Caco-2 (cell line): Measurements from ENCODE around the gene BCCIP. TPM values are rescaled to one million over a fixed set of nuclear protein-coding genes. Genes with fewer than 3 reads are reported as not detected.

Experiments
- BruUV-seq: library from RNA; stranded (reverse); fragments of 400-500 nt; replicated peaks from 2 replicates; lab custom pipeline; 2021; lab: Mats Ljungman, UMichigan
- CTCF ChIA-PET: fragments of 300-600 bp; sonication (Branson Sonifier 250); formaldehyde crosslinking; loops from one replicate; lab custom pipeline; 2022; ENCODE audit warnings: antibody characterized with exemption; lab: Charles Lee
- POLR2A ChIA-PET: fragments of 300-600 bp; sonication (Branson Sonifier 250); formaldehyde crosslinking; loops from one replicate; lab custom pipeline; 2022; ENCODE audit warnings: antibody characterized with exemption; lab: Charles Lee
- DNase-seq, 2 experiments: peaks; one replicate each; pipeline versions ENCODE4 v3.0.0 to v3.0.0-alpha.2; 2020 to 2022
- H3K27me3 ChIP-seq: replicated peaks from 2 replicates; pipeline ENCODE4 v1.6.0; 2011; ENCODE audit warnings: low read length; ENCODE audit not compliant: control insufficient read depth, insufficient read depth
- H3K36me3 ChIP-seq: 2 replicates; pipeline ENCODE4 v1.5.1; 2011; ENCODE audit warnings: low read length; ENCODE audit not compliant: control insufficient read depth, insufficient read depth
- H3K4me1 ChIP-seq: fragments of 250-450 bp; sonication (Bioruptor Pico); 2 replicates; pipeline ENCODE4 v1.5.1; 2020; ENCODE audit warnings: mild to moderate bottlenecking
- H3K4me3 ChIP-seq: 2 replicates; pipeline ENCODE4 v1.5.1; 2011; ENCODE audit warnings: low read depth, mild to moderate bottlenecking, control low read depth, low read length
- H3K9me3 ChIP-seq: fragments of 250-450 bp; sonication (Bioruptor Pico); 2 replicates; pipeline ENCODE4 v1.5.1; 2020; ENCODE audit warnings: mild to moderate bottlenecking, moderate library complexity
- H3K27ac Mint-ChIP-seq: one replicate; pipeline ENCODE4 v1.8.0; 2022; ENCODE audit warnings: mixed read lengths; ENCODE audit not compliant: unreplicated experiment
- H3K27me3 Mint-ChIP-seq: one replicate; pipeline ENCODE4 v1.8.0; 2022; ENCODE audit warnings: mixed read lengths; ENCODE audit not compliant: insufficient read depth, unreplicated experiment
- H3K36me3 Mint-ChIP-seq: one replicate; pipeline ENCODE4 v1.8.0; 2022; ENCODE audit warnings: mild to moderate bottlenecking, mixed read lengths; ENCODE audit not compliant: insufficient read depth, unreplicated experiment
- H3K4me1 Mint-ChIP-seq: one replicate; pipeline ENCODE4 v1.8.0; 2022; ENCODE audit warnings: low read depth, mixed read lengths; ENCODE audit not compliant: unreplicated experiment
- H3K4me3 Mint-ChIP-seq: one replicate; pipeline ENCODE4 v1.8.0; 2022; ENCODE audit warnings: mild to moderate bottlenecking, moderate library complexity, mixed read lengths; ENCODE audit not compliant: unreplicated experiment
- H3K9me3 Mint-ChIP-seq: one replicate; pipeline ENCODE4 v1.8.0; 2022; ENCODE audit warnings: mixed read lengths; ENCODE audit not compliant: unreplicated experiment
- CTCF ChIP-seq, 2 experiments: fragments of 200-600 bp in 1 of 2; IDR thresholded peaks; 1 replicate in 1 of 2; 2 replicates in 1 of 2; pipeline versions ENCODE4 v1.5.1 to v1.8.0; 2011 to 2022; ENCODE audit warnings: antibody characterized with exemption in 1 of 2, control low read depth in 1 of 2, inconsistent platforms in 1 of 2, low read depth in 1 of 2, low read length in 1 of 2, mild to moderate bottlenecking in 1 of 2, moderate library complexity in 1 of 2; ENCODE audit not compliant: insufficient read depth in 1 of 2, severe bottlenecking in 1 of 2, unreplicated experiment in 1 of 2
- intact Hi-C: fragments of 100-400 bp; cut with micrococcal nuclease; formaldehyde crosslinking; loops from one replicate; pipeline ENCODE4 v1.10.0; 2022; ENCODE audit not compliant: unreplicated experiment
- total RNA-seq: library from RNA; stranded (reverse); gene quantifications from 2 replicates; pipeline ENCODE4 v1.2.3, GENCODE V29; 2022

BCCIP gene
- total RNA-seq, 1 experiment from 2014 or later = 91.2 TPM

- H3K27ac Mint-ChIP-seq = no peak overlapping the region
Measured at GRCh38 chr10:125846894-125847293, 23.5 kb downstream of the BCCIP start.

GRCh38 chr10:125848371-125848770 lies 25.0 kb downstream of the BCCIP start:
- no peaks in the 10 kb centered on the region for H3K9me3 Mint-ChIP-seq
- no peak overlapping the region for H3K27ac Mint-ChIP-seq
- Histone ChIP-seq H3K27me3 (no peaks in the 10 kb centered on the region), H3K9me3 (no peaks in the 10 kb centered on the region), H3K4me1 (no peaks in the 10 kb centered on the region), H3K4me3 (no peak overlapping the region), H3K36me3 (no peaks in the 10 kb centered on the region)
- no peak overlapping the region for H3K4me3 Mint-ChIP-seq
- H3K4me1 Mint-ChIP-seq = no peaks in the 10 kb centered on the region
- intact Hi-C loops = no loop called here
- DNase-seq = no peak
- H3K27me3 Mint-ChIP-seq = no peaks in the 10 kb centered on the region
- H3K36me3 Mint-ChIP-seq = peaks cover 32% of the 10 kb centered on the region
- TF ChIP-seq CTCF (IDR thresholded peaks at IDR 0.05; ENCODE audit: insufficient read depth in 1 of 2, low read depth in 1 of 2, low read length in 1 of 2, severe bottlenecking in 1 of 2, unreplicated experiment in 1 of 2) = no peak
- POLR2A ChIA-PET = no interaction called here
- BruUV-seq = no TSS peak
- CTCF ChIA-PET = no interaction called here

More at GRCh38 chr10:125846894-125847293, 23.5 kb downstream of the BCCIP start:
- Mint-ChIP-seq H3K9me3 (no peaks in the 10 kb centered on the region), H3K36me3 (peaks cover 27% of the 10 kb centered on the region), H3K4me3 (no peak overlapping the region), H3K4me1 (no peaks in the 10 kb centered on the region), H3K27me3 (no peaks in the 10 kb centered on the region)
- BruUV-seq = no TSS peak
- ChIA-PET CTCF (no interaction called here), POLR2A (no interaction called here)
- no peak for DNase-seq
- no peaks in the 10 kb centered on the region for H3K9me3 ChIP-seq
- no peaks in the 10 kb centered on the region for H3K4me1 ChIP-seq
- H3K4me3 ChIP-seq = no peak overlapping the region
- no peak for TF ChIP-seq CTCF (IDR thresholded peaks at IDR 0.05; ENCODE audit: insufficient read depth in 1 of 2, low read depth in 1 of 2, low read length in 1 of 2, severe bottlenecking in 1 of 2, unreplicated experiment in 1 of 2)
- H3K36me3 ChIP-seq = no peaks in the 10 kb centered on the region
- no peaks in the 10 kb centered on the region for H3K27me3 ChIP-seq
- intact Hi-C loops = no loop called here

- no peak for DNase-seq
- H3K4me1 Mint-ChIP-seq = no peaks in the 10 kb centered on the region
- no peaks in the 10 kb centered on the region for H3K27me3 Mint-ChIP-seq
- Histone ChIP-seq H3K36me3 (no peaks in the 10 kb centered on the region), H3K4me1 (no peaks in the 10 kb centered on the region), H3K9me3 (no peaks in the 10 kb centered on the region), H3K4me3 (no peak overlapping the region), H3K27me3 (no peaks in the 10 kb centered on the region)
- ChIA-PET CTCF (no interaction called here), POLR2A (no interaction called here)
- no peak overlapping the region for H3K27ac Mint-ChIP-seq
- H3K9me3 Mint-ChIP-seq = no peaks in the 10 kb centered on the region
- no peak overlapping the region for H3K4me3 Mint-ChIP-seq
- no peak for TF ChIP-seq CTCF (IDR thresholded peaks at IDR 0.05; ENCODE audit: insufficient read depth in 1 of 2, low read depth in 1 of 2, low read length in 1 of 2, severe bottlenecking in 1 of 2, unreplicated experiment in 1 of 2)
- BruUV-seq = no TSS peak
- peaks cover 34% of the 10 kb centered on the region for H3K36me3 Mint-ChIP-seq
- intact Hi-C loops = no loop called here
Measured at GRCh38 chr10:125848857-125849256, 25.5 kb downstream of the BCCIP start.
